ENCODE results near the gene MC1R.

DNA sequence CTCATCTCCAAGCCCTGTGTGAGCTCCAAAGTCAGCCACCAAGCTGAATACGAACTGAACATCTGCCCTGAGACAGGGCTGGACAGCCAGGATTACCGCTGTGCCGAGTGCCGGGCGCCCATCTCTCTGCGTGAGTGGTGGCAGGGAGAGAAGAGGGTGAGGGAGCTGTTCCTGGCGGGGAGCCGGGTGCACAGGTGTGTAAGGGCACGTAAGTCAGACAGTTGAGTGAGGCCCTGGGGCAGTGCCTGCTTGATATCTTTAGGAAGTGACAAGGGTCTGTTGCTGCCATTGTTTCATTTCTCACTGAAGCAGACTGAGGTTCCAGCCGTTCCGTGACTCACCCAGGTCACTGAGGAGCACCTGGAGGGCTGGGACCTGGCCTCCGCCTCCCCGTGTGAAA is 42.3 kb downstream of the MC1R start:
- TF ChIP-seq POLR2A (IDR thresholded peaks at IDR 0.05) = no peak
- TF ChIP-seq, protein P1, sequence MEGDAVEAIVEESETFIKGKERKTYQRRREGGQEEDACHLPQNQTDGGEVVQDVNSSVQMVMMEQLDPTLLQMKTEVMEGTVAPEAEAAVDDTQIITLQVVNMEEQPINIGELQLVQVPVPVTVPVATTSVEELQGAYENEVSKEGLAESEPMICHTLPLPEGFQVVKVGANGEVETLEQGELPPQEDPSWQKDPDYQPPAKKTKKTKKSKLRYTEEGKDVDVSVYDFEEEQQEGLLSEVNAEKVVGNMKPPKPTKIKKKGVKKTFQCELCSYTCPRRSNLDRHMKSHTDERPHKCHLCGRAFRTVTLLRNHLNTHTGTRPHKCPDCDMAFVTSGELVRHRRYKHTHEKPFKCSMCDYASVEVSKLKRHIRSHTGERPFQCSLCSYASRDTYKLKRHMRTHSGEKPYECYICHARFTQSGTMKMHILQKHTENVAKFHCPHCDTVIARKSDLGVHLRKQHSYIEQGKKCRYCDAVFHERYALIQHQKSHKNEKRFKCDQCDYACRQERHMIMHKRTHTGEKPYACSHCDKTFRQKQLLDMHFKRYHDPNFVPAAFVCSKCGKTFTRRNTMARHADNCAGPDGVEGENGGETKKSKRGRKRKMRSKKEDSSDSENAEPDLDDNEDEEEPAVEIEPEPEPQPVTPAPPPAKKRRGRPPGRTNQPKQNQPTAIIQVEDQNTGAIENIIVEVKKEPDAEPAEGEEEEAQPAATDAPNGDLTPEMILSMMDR (IDR thresholded peaks at IDR 0.05) = no peak

Data from uterus (tissue), 2 donors.